Stimulated activated memory B cell treated with anti-CD40 and anti-IgM and Interleukin-4, amounts not matched to agents 10 μg/mL and 1 μg/mL and 100 μg/mL, for 72 hours (primary cell): ENCODE data around the gene CFAP54.

ENCODE experiments used
- ATAC-seq: fragments of 150-1000 bp; cut with Tn5 transposase; 2 replicates; pipeline ENCODE4 v1.10.0; 2021
- H3K27ac Mint-ChIP-seq: one replicate; pipeline ENCODE4 v1.8.0; 2022; ENCODE audit warnings: mild to moderate bottlenecking, mixed read lengths
- H3K27me3 Mint-ChIP-seq: one replicate; pipeline ENCODE4 v1.8.0; 2022; ENCODE audit warnings: mixed read lengths
- H3K36me3 Mint-ChIP-seq: one replicate; pipeline ENCODE4 v1.8.0; 2022; ENCODE audit warnings: mixed read lengths
- H3K4me1 Mint-ChIP-seq: one replicate; pipeline ENCODE4 v1.8.0; 2022; ENCODE audit warnings: mixed read lengths
- H3K4me3 Mint-ChIP-seq: one replicate; pipeline ENCODE4 v1.8.0; 2022; ENCODE audit warnings: mild to moderate bottlenecking, moderate library complexity, mixed read lengths
- H3K9me3 Mint-ChIP-seq: one replicate; pipeline ENCODE4 v1.8.0; 2022; ENCODE audit warnings: mixed read lengths

Gene CFAP54

GRCh38 chr12:96495155-96495554, 5.8 kb downstream of the CFAP54 start:
- Mint-ChIP-seq H3K27ac (peak overlapping the region; percentile 81), H3K4me3 (peak overlapping the region; percentile 56), H3K4me1 (peaks cover 11% of the 10 kb centered on the region), H3K27me3 (no peaks in the 10 kb centered on the region), H3K36me3 (no peaks in the 10 kb centered on the region), H3K9me3 (peaks cover 2% of the 10 kb centered on the region)
- ATAC-seq: no peak

DNA sequence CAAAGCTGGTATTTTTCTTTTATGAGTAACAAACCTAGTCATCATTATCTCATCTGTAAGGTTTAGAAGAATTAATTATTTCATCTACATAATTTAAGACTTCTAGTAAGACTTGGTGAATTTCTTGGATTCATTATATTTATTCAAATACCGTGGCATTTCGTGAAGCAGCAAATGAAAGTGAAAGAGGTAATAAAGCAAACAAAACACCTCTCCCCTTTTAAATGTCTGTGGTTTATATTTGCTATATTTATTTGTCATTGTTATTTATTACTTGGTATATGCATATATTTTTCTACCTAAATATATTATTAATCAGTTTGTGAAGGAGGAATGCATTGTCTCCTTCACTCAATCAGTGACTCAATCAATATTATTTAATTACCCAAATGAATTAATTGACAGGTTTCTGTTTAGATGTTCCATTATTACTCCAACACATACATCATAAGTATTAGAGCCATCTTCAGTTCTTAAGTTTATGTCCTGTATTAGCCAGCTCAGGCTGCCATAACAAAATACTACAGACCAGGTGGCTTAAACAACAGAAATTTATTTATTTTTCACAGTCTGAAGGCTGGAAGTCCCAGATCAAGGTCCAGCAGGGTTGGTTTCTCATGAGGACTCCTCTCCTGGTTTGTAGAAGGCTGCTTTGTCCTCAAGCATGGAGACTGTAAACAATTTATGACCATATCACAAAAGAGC, 6.6 kb downstream of the CFAP54 start:
- peaks cover 2% of the 10 kb centered on the region for H3K9me3 Mint-ChIP-seq
- H3K4me3 Mint-ChIP-seq: no peak overlapping the region
- peaks cover 17% of the 10 kb centered on the region for H3K4me1 Mint-ChIP-seq
- no peaks in the 10 kb centered on the region for H3K27me3 Mint-ChIP-seq
- H3K36me3 Mint-ChIP-seq: no peaks in the 10 kb centered on the region
- no peak for ATAC-seq
- peak overlapping the region; percentile 62 for H3K27ac Mint-ChIP-seq

DNA sequence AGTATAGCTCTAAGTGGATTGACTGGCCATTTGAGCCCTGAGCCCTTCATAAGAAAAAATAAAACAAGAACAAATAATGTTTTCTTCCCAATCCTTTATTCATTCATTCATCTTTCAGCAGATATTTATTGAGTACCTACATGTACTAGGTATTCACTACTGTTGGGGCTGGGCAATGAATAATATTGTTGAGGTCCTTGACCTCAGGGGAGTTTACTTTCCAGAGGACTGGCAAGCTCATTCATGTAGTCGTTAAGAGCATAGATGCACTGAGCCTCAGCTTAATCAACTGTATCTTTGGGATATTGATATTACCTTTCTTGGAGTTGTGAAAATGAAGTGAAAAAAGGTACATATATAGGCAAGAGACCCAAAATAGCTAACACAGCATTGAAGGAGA, 7.6 kb downstream of the CFAP54 start:
- H3K9me3 Mint-ChIP-seq: peaks cover 2% of the 10 kb centered on the region
- H3K4me3 Mint-ChIP-seq: no peak overlapping the region
- H3K27ac Mint-ChIP-seq: peak overlapping the region; percentile 62
- H3K36me3 Mint-ChIP-seq: no peaks in the 10 kb centered on the region
- peaks cover 26% of the 10 kb centered on the region for H3K4me1 Mint-ChIP-seq
- no peak for ATAC-seq
- H3K27me3 Mint-ChIP-seq: no peaks in the 10 kb centered on the region

DNA sequence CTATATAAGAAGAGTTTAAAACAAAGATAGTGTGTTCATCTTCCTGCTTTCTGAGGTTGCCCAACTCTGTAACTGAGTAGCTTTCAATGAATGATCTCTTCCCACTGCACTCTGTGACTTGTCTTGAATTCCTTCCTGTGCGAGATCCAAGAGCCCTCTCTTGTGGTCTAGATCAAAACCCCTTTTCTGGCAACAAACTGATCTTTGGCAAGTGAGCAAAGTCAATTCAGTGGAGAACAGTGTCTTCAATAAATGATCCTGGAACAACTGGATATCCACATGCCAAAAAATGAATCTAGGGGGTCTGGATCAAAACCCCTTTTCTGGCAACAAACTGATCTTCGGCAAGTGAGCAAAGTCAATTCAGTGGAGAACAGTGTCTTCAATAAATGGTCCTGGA, 8.5 kb downstream of the CFAP54 start:
- H3K27me3 Mint-ChIP-seq: no peaks in the 10 kb centered on the region
- H3K4me1 Mint-ChIP-seq: peaks cover 35% of the 10 kb centered on the region
- ATAC-seq: no peak
- H3K9me3 Mint-ChIP-seq: peaks cover 2% of the 10 kb centered on the region
- H3K36me3 Mint-ChIP-seq: no peaks in the 10 kb centered on the region
- no peak overlapping the region for H3K4me3 Mint-ChIP-seq
- H3K27ac Mint-ChIP-seq: peak overlapping the region; percentile 62

DNA sequence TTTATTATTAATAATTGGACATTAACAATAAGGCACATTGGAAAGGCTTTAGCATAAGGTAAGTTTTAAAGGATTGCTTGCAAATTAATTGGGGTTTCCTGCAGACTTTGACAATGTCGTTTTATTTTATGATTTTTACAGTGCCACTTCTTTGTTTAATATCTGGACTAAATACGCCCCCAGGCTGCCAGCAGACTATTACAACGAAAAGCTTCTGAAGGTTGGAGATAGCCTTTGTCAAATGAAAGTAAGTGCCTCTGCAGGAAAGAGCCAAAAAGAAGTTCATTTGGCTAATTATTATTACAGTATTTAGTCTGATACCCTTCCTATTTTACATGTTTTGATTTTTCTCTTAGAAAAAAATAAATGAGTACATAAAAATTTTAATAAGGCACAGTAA, 11.3 kb downstream of the CFAP54 start:
- H3K4me3 Mint-ChIP-seq: no peak overlapping the region
- peak overlapping the region; percentile 96 for H3K27ac Mint-ChIP-seq
- H3K9me3 Mint-ChIP-seq: no peaks in the 10 kb centered on the region
- peaks cover 44% of the 10 kb centered on the region for H3K4me1 Mint-ChIP-seq
- H3K36me3 Mint-ChIP-seq: no peaks in the 10 kb centered on the region
- no peak for ATAC-seq
- H3K27me3 Mint-ChIP-seq: no peaks in the 10 kb centered on the region

GRCh38 chr12:96501133-96501761, 11.9 kb downstream of the CFAP54 start:
- Mint-ChIP-seq H3K36me3 (no peaks in the 10 kb centered on the region), H3K4me1 (peaks cover 44% of the 10 kb centered on the region), H3K9me3 (no peaks in the 10 kb centered on the region), H3K4me3 (peak overlapping the region; percentile 9), H3K27me3 (no peaks in the 10 kb centered on the region), H3K27ac (peak overlapping the region; percentile 96)
- ATAC-seq: peak; percentile 88

DNA sequence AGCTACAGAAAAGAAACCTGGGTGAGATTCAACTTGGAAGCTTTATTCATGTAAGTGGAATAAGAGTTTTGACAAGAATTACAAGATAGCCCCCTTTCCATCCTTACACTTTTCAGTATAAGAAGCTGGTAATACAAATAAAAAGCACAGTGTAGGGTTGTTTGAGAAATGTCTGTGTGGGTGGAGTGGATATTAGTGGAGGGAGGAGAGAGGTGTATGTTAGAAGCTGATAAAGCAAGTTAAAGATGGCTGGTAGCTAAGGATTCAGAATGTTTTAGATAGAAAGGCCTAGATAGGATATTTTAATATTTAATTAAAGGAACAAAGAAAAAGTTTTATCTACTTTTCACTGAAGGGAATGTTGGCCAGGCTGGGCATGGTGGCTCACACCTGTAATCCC, 12.5 kb downstream of the CFAP54 start:
- Mint-ChIP-seq H3K4me1 (peaks cover 44% of the 10 kb centered on the region), H3K4me3 (no peak overlapping the region), H3K27me3 (no peaks in the 10 kb centered on the region), H3K27ac (peak overlapping the region; percentile 96), H3K36me3 (no peaks in the 10 kb centered on the region), H3K9me3 (no peaks in the 10 kb centered on the region)
- no peak for ATAC-seq

GRCh38 chr12:96502477-96502876, 13.1 kb downstream of the CFAP54 start:
- H3K27me3 Mint-ChIP-seq: no peaks in the 10 kb centered on the region
- H3K27ac Mint-ChIP-seq: peak overlapping the region; percentile 96
- peak overlapping the region; percentile 5 for H3K4me3 Mint-ChIP-seq
- no peaks in the 10 kb centered on the region for H3K9me3 Mint-ChIP-seq
- peak; percentile 54 for ATAC-seq
- no peaks in the 10 kb centered on the region for H3K36me3 Mint-ChIP-seq
- H3K4me1 Mint-ChIP-seq: peaks cover 44% of the 10 kb centered on the region

DNA sequence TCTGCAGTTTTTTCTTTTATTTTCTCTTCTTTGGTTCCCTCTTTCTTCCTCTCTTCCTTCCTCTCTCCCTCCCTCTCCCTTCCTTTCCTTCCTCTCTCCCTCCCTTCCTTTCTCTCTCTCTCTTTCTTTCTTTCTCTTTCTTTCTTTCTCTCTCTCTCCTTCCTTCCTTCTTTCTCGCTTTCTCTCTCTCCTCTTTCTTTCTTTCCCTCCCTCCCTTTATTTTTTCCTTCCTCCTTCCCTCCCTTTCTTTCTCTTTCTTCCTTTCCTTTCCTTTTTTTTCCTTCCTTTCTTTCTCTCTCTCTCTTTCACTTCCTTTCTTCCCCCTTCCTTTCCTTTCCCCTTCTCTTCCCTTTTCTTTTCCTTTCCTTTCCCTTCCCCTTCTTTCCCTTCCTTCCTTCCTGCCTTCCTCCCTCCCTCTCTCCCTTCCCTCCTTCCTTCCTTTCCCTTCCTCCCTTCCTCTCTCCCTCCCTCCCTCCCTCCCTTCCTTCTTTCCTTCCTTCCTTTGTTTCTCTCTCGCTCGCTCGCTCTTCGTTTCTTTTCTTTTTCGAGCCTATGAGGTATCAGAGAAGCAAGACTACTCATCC, 13.7 kb downstream of the CFAP54 start:
- no peaks in the 10 kb centered on the region for H3K27me3 Mint-ChIP-seq
- H3K36me3 Mint-ChIP-seq: no peaks in the 10 kb centered on the region
- H3K27ac Mint-ChIP-seq: peak overlapping the region; percentile 96
- peaks cover 44% of the 10 kb centered on the region for H3K4me1 Mint-ChIP-seq
- H3K4me3 Mint-ChIP-seq: peak overlapping the region; percentile 45
- ATAC-seq: no peak
- H3K9me3 Mint-ChIP-seq: no peaks in the 10 kb centered on the region

GRCh38 chr12:96503976-96504375, 14.6 kb downstream of the CFAP54 start:
- H3K27ac Mint-ChIP-seq: no peak overlapping the region
- no peaks in the 10 kb centered on the region for H3K36me3 Mint-ChIP-seq
- H3K4me3 Mint-ChIP-seq: no peak overlapping the region
- ATAC-seq: no peak
- H3K4me1 Mint-ChIP-seq: peaks cover 44% of the 10 kb centered on the region
- no peaks in the 10 kb centered on the region for H3K9me3 Mint-ChIP-seq
- H3K27me3 Mint-ChIP-seq: no peaks in the 10 kb centered on the region

DNA sequence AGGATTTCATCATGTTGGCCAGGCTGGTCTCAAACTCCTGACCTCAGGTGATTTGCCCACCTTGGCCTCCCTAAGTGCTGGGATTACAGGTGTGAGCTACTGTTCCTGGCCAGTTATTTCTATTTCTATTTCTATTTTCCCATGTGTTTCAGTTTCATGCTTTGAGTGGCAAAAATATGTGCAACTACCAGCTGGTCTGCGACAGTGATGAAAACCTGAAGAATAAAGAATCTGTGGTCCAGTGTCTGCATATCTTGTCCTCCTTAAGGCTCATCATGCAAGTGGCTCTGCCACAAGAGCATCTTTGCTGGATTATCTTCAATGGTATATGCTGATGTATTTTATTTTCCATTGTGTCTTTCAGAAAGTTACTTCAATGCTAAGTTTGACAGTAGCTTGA, 17.4 kb downstream of the CFAP54 start:
- H3K4me1 Mint-ChIP-seq: peaks cover 27% of the 10 kb centered on the region
- H3K9me3 Mint-ChIP-seq: no peaks in the 10 kb centered on the region
- no peak for ATAC-seq
- H3K27me3 Mint-ChIP-seq: no peaks in the 10 kb centered on the region
- no peaks in the 10 kb centered on the region for H3K36me3 Mint-ChIP-seq
- no peak overlapping the region for H3K4me3 Mint-ChIP-seq
- H3K27ac Mint-ChIP-seq: no peak overlapping the region

DNA sequence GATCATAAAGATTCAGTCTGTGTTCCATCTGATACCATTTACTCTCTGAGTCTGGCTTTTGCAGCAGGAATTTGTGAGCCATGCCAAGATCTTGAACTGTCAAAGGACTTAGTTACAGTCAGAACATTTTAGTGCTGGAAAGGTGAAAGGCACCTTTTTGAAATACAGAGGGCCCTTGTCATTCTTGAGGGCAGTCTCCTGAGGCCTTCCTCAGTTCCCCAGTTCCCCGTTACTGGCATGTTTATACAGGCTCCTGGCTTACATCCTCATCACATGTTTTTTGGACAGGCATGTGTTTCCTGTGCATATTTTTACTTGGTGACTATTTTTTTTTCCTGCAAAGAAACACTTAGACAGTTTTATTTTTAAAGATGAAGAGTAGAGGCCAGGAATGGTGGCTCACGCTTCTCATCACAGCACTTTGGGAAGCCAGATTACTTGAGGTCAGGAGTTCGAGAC, 21.0 kb downstream of the CFAP54 start:
- no peak for ATAC-seq
- H3K4me1 Mint-ChIP-seq: peaks cover 7% of the 10 kb centered on the region
- H3K9me3 Mint-ChIP-seq: no peaks in the 10 kb centered on the region
- H3K27ac Mint-ChIP-seq: no peak overlapping the region
- H3K4me3 Mint-ChIP-seq: no peak overlapping the region
- no peaks in the 10 kb centered on the region for H3K27me3 Mint-ChIP-seq
- H3K36me3 Mint-ChIP-seq: no peaks in the 10 kb centered on the region

DNA sequence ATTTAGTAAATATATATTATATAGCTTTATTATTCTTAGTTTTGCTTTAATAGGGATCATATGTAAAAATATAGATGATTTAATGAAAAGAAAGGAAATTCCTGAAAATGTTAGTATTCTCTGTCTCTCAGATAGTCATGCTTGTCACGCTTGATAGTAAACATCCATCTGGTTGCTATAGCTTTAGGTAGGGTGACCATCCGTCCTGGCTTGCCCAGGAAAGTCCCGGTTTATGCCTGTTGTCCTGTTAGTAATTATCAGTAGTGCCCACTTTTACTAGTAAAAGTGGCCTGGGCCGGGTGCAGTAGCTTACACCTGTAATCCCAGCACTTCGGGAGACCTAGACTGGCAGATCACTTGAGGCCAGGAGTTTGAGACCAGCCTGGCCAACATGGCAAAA, 23.8 kb downstream of the CFAP54 start:
- Mint-ChIP-seq H3K9me3 (no peaks in the 10 kb centered on the region), H3K27ac (peak overlapping the region; percentile 72), H3K27me3 (no peaks in the 10 kb centered on the region), H3K36me3 (no peaks in the 10 kb centered on the region), H3K4me3 (no peak overlapping the region), H3K4me1 (peaks cover 12% of the 10 kb centered on the region)
- ATAC-seq: no peak

- H3K27me3 Mint-ChIP-seq: no peaks in the 10 kb centered on the region
- H3K27ac Mint-ChIP-seq: peak overlapping the region; percentile 72
These were observed 24.3 kb downstream of the CFAP54 start for GRCh38 chr12:96513681-96514080.

DNA sequence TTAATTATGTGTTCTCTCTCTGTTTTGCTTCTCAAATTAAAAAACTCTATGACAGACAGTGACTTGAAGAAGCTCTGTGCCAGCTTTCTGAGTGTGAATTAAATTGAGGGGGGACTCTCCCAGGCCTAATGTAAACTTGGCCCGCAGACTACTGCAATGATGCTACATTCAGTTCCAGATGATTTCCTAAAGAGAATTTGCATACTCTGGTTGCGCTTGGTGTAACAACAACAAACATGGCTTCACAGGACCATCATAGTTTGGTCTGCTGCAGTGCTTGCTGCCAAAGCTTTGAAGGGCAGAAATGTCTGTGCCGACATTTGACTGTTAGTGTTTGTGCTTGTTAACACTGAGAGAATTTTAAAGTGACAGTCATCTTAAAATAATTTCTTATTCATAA, 25.0 kb downstream of the CFAP54 start:
- H3K4me3 Mint-ChIP-seq: no peak overlapping the region
- no peaks in the 10 kb centered on the region for H3K9me3 Mint-ChIP-seq
- peaks cover 12% of the 10 kb centered on the region for H3K4me1 Mint-ChIP-seq
- H3K36me3 Mint-ChIP-seq: no peaks in the 10 kb centered on the region
- peak overlapping the region; percentile 72 for H3K27ac Mint-ChIP-seq
- no peaks in the 10 kb centered on the region for H3K27me3 Mint-ChIP-seq
- ATAC-seq: peak; percentile 91

More at GRCh38 chr12:96513681-96514080, 24.3 kb downstream of the CFAP54 start:
- Mint-ChIP-seq H3K4me1 (peaks cover 12% of the 10 kb centered on the region), H3K9me3 (no peaks in the 10 kb centered on the region), H3K4me3 (no peak overlapping the region), H3K36me3 (no peaks in the 10 kb centered on the region)
- ATAC-seq: no peak
